ENCODE data around the gene MICU2. TPM values are rescaled to one million over a fixed set of nuclear protein-coding genes. Genes with fewer than 3 reads are reported as not detected.

MICU2 gene
- total and polyA plus RNA-seq, 2 of the 13 experiments (the other 11 are each of a cell fraction or from before 2014, with no cell fraction given), result 31.7 to 42.4 TPM

DNA sequence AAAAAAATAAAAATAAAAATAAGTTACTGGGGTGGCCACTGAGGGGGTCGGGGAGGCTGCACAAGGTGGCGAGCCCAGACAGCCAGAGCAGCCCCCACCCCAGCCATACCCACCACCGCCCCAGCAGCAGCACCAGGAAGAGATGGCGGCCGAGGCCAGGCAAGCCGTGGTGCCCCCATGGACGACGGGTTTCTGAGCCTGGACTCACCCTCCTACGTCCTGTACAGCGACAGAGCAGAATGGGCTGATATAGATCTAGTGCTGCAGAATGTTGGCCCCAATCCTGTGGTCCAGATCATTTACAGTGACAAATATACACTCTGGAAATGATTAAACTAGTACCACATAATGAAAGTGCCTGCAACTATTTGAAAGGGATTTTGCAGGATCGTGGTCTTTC, 73.3 kb downstream of the MICU2 start:
- POLR2A ChIA-PET, result no interaction called here
- no TSS peak for BruUV-seq (replicated peaks)

More for the DNA sequence above, 73.3 kb downstream of the MICU2 start:
- H3K36me3 ChIP-seq (replicated peaks in 1 of 2; ENCODE audit: control insufficient read depth in 1 of 2, insufficient read depth in 2 of 2, low read length in 2 of 2), result no peaks in the 10 kb centered on the region; a peak in 1 of 5 replicates
- H3K27me3 ChIP-seq (ENCODE audit: control insufficient read depth in 1 of 2, insufficient read depth in 2 of 2, low read length in 2 of 2), result no peaks in the 10 kb centered on the region
- no peak overlapping the region for H3K4me3 ChIP-seq (replicated peaks in 1 of 3; ENCODE audit: insufficient read depth in 1 of 3, low read depth in 2 of 3, low read length in 3 of 3)
- ATAC-seq (peak; percentile 50), DNase-seq (ENCODE audit: low spot score) (peak; percentile 5), FAIRE-seq (no peak)
- CTCF ChIA-PET (ENCODE audit: low intra/inter-chr PET ratio, low total read pairs), result no interaction called here
- WGBS (ENCODE audit: low lambda C conversion rate), result 84% methylated on average over 10 of the region's 11 CpGs
- in situ Hi-C loops (cut with HindIII; ENCODE audit: extremely low pct_ligation_motif_present, low pct_unique_long_range_greater_than_20kb) (no loop called here), intact Hi-C loops (cut with micrococcal nuclease; ENCODE audit: unreplicated experiment) (no loop called here)
- H3K4me1 ChIP-seq (ENCODE audit: insufficient read depth, low read length), result peaks cover 37% of the 10 kb centered on the region
- H3K4me2 ChIP-seq (ENCODE audit: low read depth, low read length), result no peak overlapping the region
- H3K9me3 ChIP-seq (ENCODE audit: low read length), result no peaks in the 10 kb centered on the region
- H2AFZ ChIP-seq (ENCODE audit: low read length), result no peak overlapping the region
- no peak overlapping the region for H3K27ac ChIP-seq (ENCODE audit: extremely low read length, insufficient read depth, low read length)
- TF ChIP-seq ZNF772 (CRISPR knock-in tag; IDR thresholded peaks at IDR 0.05) (no peak), ZBTB1 (CRISPR knock-in tag; IDR thresholded peaks at IDR 0.05; ENCODE audit: borderline replicate concordance) (no peak), ZBTB7A (CRISPR knock-in tag; IDR thresholded peaks at IDR 0.05) (no peak), ZNF83 (CRISPR knock-in tag; IDR thresholded peaks at IDR 0.05; ENCODE audit: borderline replicate concordance) (no peak), CAMTA2 (CRISPR knock-in tag; IDR thresholded peaks at IDR 0.05; ENCODE audit: borderline replicate concordance) (no peak), JARID2 (CRISPR knock-in tag; IDR thresholded peaks at IDR 0.05; ENCODE audit: insufficient replicate concordance) (no peak), TAF15 (IDR thresholded peaks at IDR 0.05; ENCODE audit: low read depth, low read length, poor library complexity, severe bottlenecking) (no peak)
- TF ChIP-seq, protein P1, sequence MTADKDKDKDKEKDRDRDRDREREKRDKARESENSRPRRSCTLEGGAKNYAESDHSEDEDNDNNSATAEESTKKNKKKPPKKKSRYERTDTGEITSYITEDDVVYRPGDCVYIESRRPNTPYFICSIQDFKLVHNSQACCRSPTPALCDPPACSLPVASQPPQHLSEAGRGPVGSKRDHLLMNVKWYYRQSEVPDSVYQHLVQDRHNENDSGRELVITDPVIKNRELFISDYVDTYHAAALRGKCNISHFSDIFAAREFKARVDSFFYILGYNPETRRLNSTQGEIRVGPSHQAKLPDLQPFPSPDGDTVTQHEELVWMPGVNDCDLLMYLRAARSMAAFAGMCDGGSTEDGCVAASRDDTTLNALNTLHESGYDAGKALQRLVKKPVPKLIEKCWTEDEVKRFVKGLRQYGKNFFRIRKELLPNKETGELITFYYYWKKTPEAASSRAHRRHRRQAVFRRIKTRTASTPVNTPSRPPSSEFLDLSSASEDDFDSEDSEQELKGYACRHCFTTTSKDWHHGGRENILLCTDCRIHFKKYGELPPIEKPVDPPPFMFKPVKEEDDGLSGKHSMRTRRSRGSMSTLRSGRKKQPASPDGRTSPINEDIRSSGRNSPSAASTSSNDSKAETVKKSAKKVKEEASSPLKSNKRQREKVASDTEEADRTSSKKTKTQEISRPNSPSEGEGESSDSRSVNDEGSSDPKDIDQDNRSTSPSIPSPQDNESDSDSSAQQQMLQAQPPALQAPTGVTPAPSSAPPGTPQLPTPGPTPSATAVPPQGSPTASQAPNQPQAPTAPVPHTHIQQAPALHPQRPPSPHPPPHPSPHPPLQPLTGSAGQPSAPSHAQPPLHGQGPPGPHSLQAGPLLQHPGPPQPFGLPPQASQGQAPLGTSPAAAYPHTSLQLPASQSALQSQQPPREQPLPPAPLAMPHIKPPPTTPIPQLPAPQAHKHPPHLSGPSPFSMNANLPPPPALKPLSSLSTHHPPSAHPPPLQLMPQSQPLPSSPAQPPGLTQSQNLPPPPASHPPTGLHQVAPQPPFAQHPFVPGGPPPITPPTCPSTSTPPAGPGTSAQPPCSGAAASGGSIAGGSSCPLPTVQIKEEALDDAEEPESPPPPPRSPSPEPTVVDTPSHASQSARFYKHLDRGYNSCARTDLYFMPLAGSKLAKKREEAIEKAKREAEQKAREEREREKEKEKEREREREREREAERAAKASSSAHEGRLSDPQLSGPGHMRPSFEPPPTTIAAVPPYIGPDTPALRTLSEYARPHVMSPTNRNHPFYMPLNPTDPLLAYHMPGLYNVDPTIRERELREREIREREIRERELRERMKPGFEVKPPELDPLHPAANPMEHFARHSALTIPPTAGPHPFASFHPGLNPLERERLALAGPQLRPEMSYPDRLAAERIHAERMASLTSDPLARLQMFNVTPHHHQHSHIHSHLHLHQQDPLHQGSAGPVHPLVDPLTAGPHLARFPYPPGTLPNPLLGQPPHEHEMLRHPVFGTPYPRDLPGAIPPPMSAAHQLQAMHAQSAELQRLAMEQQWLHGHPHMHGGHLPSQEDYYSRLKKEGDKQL (CRISPR knock-in tag; IDR thresholded peaks at IDR 0.05; ENCODE audit: low read depth), result no peak
- H3K79me2 ChIP-seq (ENCODE audit: insufficient read depth, low read length), result no peaks in the 10 kb centered on the region
- H4K20me1 ChIP-seq (ENCODE audit: insufficient read depth, low read length), result no peaks in the 10 kb centered on the region
- no peak overlapping the region for H3K9ac ChIP-seq (ENCODE audit: insufficient read depth, low read depth, low read length)

Data from HepG2 (cell line).